Stimulated activated CD8-positive, alpha-beta memory T cell treated with anti-CD3 and anti-CD28 coated beads, Interleukin-2, amount 100 ng/mL, for 1 hour (primary cell): Measurements from ENCODE around the gene SETX.

ENCODE experiments used
- DNase-seq, 2 donors: peaks; one replicate each; pipeline ENCODE4 v3.0.0-alpha.2; 2020; ENCODE audit warnings: low read depth in 2 of 2

SETX gene

GRCh38 chr9:132351404-132352045 is 3.3 kb downstream of the SETX start:
- DNase-seq, result no peak

GRCh38 chr9:132350861-132351315 is 3.9 kb downstream of the SETX start:
- no peak for DNase-seq

- DNase-seq, result no peak
These were observed 6.1 kb downstream of the SETX start for GRCh38 chr9:132348676-132349075.

GRCh38 chr9:132346177-132346576 is 8.6 kb downstream of the SETX start:
- no peak for DNase-seq

GRCh38 chr9:132341177-132341840 is 13.5 kb downstream of the SETX start:
- DNase-seq, result no peak

GRCh38 chr9:132334364-132334763 is 20.4 kb downstream of the SETX start:
- no peak for DNase-seq

- DNase-seq, result no peak
These were observed 21.2 kb downstream of the SETX start for GRCh38 chr9:132333556-132333955.

GRCh38 chr9:132328580-132328979 is 26.2 kb downstream of the SETX start:
- no peak for DNase-seq

- DNase-seq, result no peak
These were observed 27.2 kb downstream of the SETX start for GRCh38 chr9:132327537-132327936.

GRCh38 chr9:132324425-132324824 is 30.4 kb downstream of the SETX start:
- DNase-seq, result no peak

GRCh38 chr9:132319421-132320110 is 35.2 kb downstream of the SETX start:
- DNase-seq, result no peak

- DNase-seq, result no peak
These were observed 41.9 kb downstream of the SETX start for GRCh38 chr9:132312873-132313272.

- no peak for DNase-seq
These were observed 42.4 kb downstream of the SETX start for GRCh38 chr9:132312426-132312825.

GRCh38 chr9:132311978-132312377 is 42.8 kb downstream of the SETX start:
- no peak for DNase-seq

GRCh38 chr9:132309056-132309455 is 45.7 kb downstream of the SETX start:
- no peak for DNase-seq

GRCh38 chr9:132301521-132301920 is 53.3 kb downstream of the SETX start:
- DNase-seq, result no peak

GRCh38 chr9:132299221-132299620 is 55.6 kb downstream of the SETX start:
- DNase-seq, result no peak

- no peak for DNase-seq
These were observed 59.6 kb downstream of the SETX start for GRCh38 chr9:132295181-132295580.

- no peak for DNase-seq
These were observed 61.6 kb downstream of the SETX start for GRCh38 chr9:132293145-132293721.

GRCh38 chr9:132288966-132289365 is 65.8 kb downstream of the SETX start:
- no peak for DNase-seq

- DNase-seq, result no peak
These were observed 66.4 kb downstream of the SETX start for GRCh38 chr9:132288361-132288760.

GRCh38 chr9:132287256-132287760 is 67.5 kb downstream of the SETX start:
- DNase-seq, result no peak
